Muscle layer of duodenum (tissue), 2 donors: ENCODE measurements around the gene KIAA1217.

ENCODE experiments used
- H3K27ac ChIP-seq: one replicate; pipeline ENCODE4 v1.7.0; 2013; ENCODE audit warnings: mild to moderate bottlenecking, low read length
- H3K27me3 ChIP-seq: one replicate; pipeline ENCODE4 v1.7.0; 2013; ENCODE audit warnings: low read depth, mild to moderate bottlenecking, control low read depth, low read length
- H3K36me3 ChIP-seq, 2 donors: one replicate each; pipeline ENCODE4 v1.7.0; 2013; ENCODE audit warnings: low read length in 2 of 2, control low read depth in 1 of 2, mild to moderate bottlenecking in 1 of 2; ENCODE audit not compliant: insufficient read depth in 2 of 2, control insufficient read depth in 1 of 2
- H3K4me1 ChIP-seq, 2 donors: one replicate each; pipeline ENCODE4 v1.7.0; 2013; ENCODE audit warnings: low read length in 2 of 2, mild to moderate bottlenecking in 2 of 2, control low read depth in 1 of 2, moderate library complexity in 1 of 2; ENCODE audit not compliant: insufficient read depth in 2 of 2, control insufficient read depth in 1 of 2
- H3K4me3 ChIP-seq, 2 donors: one replicate each; pipeline ENCODE4 v1.7.0; 2013; ENCODE audit warnings: low read length in 2 of 2, low read depth in 1 of 2, mild to moderate bottlenecking in 1 of 2
- H3K9me3 ChIP-seq, 2 donors: one replicate each; pipeline ENCODE4 v1.7.0; 2013; ENCODE audit warnings: low read length in 2 of 2, control low read depth in 1 of 2, mild to moderate bottlenecking in 1 of 2; ENCODE audit not compliant: control insufficient read depth in 1 of 2
- donor health status: healthy.

KIAA1217 gene

DNA sequence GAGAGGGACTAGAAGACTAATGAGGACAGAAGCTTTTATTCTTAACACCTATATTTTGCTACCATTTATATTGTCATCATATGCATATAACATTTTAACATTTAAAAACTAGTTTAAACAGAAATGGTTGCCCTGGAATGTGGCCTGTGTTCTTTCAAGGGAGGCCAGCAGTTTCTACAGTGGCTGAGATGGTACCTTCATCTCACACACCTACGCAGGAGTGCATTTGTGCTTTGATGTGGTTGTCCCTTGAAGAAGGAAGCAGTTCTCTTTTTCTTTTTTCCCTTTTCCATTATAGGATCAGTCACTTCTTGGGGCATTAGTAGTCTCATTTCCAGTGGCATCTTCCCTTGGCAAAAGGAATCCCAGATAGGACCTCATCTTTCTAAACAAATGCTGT, 38.9 kb downstream of the KIAA1217 start:
- Histone ChIP-seq H3K27me3 (no peaks in the 10 kb centered on the region), H3K9me3 (no peaks in the 10 kb centered on the region), H3K4me3 (no peak overlapping the region), H3K4me1 (no peaks in the 10 kb centered on the region), H3K36me3 (no peaks in the 10 kb centered on the region), H3K27ac (no peak overlapping the region)

DNA sequence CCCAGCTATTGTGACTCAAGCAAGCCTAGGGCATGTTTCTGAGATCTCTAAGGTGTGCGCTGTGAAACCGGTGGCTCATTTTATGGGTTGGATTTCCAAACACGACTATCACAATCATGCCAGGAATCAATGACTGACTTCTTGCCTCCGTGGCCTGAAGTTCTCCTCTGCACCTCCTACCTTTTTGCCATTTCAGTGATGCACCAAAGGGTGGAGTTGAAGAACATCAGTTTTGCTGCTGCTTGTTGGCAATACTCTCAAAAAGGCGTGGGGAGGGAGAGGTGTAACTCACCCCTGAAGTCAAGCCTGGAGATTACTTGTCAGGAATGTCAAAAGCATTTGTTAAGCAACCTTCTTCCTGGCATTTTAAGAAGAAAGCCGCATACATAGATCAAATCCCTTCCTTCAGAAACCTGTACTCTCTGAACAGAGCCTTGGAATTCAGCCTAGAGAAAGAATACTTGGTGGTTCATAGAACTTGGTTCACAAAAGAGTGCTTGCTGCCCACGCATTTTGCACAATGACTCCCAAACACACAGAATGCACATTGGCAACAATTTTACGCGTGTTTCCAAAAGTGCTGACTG, 41.0 kb downstream of the KIAA1217 start:
- Histone ChIP-seq H3K4me3 (no peak overlapping the region), H3K9me3 (no peaks in the 10 kb centered on the region), H3K27me3 (no peaks in the 10 kb centered on the region), H3K36me3 (no peaks in the 10 kb centered on the region), H3K4me1 (no peaks in the 10 kb centered on the region), H3K27ac (no peak overlapping the region)

DNA sequence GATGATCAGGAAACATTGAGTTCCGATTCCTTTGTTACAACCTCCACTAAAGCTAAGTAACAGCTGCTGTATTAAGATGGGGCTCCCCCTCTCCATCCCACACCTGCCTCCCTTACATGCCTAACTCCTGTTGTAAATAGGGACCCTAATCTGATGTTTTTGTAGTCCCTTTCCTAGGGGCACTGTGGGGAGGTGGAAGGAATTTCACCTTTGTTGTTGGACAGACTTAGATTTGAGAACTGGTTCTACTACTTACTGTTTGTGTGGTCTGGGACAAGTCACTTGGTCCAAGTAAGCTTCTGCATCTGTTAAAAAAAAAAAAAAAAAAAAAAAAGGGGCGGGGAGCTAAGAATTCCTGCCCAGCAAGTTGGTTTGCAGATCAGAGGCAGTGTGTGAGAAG, 42.6 kb downstream of the KIAA1217 start:
- no peak overlapping the region for H3K4me3 ChIP-seq
- no peaks in the 10 kb centered on the region for H3K9me3 ChIP-seq
- peaks cover 0 to 3% of the 10 kb centered on the region in 2 donors for H3K4me1 ChIP-seq

DNA sequence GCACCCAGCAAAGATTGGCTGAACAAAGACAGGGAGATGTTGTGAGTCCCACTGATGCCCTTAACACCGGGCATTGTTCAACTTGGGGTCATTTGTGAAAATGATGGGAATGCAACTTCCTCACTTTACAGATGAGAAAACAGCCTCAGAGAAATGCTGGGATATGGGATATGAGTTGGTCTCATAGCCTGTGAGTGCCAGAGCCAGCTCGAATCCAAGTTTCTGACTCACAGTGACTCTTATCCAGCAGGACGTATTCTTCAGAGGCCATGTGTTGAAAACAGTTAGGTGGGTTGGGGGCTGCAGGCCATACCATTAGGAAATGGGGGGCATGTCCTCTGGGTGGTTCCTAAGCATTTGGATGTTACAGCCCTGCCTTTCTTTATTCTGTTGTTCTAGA, 45.2 kb downstream of the KIAA1217 start:
- H3K4me1 ChIP-seq: peaks cover 0 to 4% of the 10 kb centered on the region in 2 donors

More for the DNA sequence above, 42.6 kb downstream of the KIAA1217 start:
- Histone ChIP-seq H3K27ac (no peak overlapping the region), H3K27me3 (no peaks in the 10 kb centered on the region), H3K36me3 (no peaks in the 10 kb centered on the region)

DNA sequence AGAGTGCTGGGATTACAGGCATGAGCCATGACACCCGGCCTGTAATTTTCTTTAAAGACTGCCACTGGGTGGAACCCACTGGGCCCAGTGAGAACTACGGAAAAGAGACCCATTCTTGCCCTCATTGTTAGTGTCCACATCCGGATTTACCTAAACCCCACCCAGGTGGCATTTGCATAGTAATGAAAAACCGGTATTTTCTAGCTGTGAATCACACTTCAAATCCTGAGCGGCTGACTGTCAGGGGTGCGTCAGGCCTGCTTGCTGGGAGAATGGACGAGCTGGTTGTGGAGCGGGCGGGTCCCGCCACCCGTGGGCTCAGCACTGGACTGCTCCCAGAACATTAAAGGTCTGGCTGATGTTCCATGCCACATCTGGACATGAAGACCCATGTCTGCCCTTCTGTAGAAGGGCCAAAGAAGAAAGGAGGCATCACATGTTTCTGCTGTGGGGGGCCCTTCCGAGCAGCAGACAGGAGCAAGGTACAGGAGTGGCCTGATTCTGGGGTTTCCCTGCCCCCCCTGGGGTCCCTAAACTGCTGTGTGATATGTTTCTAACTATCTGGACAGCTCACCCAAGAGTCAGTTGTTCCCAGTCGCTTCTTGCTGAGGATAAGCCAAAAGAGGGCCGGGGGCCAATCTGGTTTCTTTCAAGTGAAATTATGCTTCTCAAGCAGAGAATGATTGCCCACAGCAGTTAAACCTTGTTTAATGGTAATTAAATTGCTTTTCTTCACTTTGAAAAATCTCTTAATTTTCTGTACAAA, 46.4 kb downstream of the KIAA1217 start:
- Histone ChIP-seq H3K4me1 (peaks cover 0 to 4% of the 10 kb centered on the region in 2 donors), H3K36me3 (no peaks in the 10 kb centered on the region), H3K27ac (no peak overlapping the region)

More for the DNA sequence above, 45.2 kb downstream of the KIAA1217 start:
- Histone ChIP-seq H3K36me3 (no peaks in the 10 kb centered on the region), H3K9me3 (no peaks in the 10 kb centered on the region), H3K27me3 (no peaks in the 10 kb centered on the region), H3K27ac (no peak overlapping the region), H3K4me3 (no peak overlapping the region)

DNA sequence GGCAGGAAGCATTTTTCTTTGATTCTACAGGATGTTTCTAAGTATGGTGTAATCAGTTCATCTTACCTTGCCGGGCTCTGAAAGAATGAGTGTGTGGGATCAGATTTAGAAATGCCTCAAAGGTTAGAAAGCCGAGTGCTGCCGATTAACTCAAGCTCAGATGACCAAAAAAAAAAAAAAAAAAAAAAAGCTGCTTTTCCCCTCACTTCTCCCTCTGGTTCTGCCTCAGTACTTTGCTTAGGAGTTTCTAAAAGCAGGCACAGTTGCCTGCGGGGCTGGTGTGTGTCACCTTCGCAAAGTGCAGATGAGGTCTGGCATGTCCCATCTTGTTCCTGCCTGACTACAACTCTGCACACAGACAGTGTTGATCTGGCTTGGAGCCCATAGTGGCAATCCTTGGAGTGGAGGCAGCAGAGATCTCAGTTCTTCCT, 47.0 kb downstream of the KIAA1217 start:
- H3K27ac ChIP-seq: no peak overlapping the region
- peaks cover 0 to 4% of the 10 kb centered on the region in 2 donors for H3K4me1 ChIP-seq
- H3K4me3 ChIP-seq: no peak overlapping the region
- H3K36me3 ChIP-seq: no peaks in the 10 kb centered on the region
- no peaks in the 10 kb centered on the region for H3K27me3 ChIP-seq
- no peaks in the 10 kb centered on the region for H3K9me3 ChIP-seq

More for the DNA sequence above, 46.4 kb downstream of the KIAA1217 start:
- H3K27me3 ChIP-seq: no peaks in the 10 kb centered on the region
- H3K4me3 ChIP-seq: no peak overlapping the region
- no peaks in the 10 kb centered on the region for H3K9me3 ChIP-seq

DNA sequence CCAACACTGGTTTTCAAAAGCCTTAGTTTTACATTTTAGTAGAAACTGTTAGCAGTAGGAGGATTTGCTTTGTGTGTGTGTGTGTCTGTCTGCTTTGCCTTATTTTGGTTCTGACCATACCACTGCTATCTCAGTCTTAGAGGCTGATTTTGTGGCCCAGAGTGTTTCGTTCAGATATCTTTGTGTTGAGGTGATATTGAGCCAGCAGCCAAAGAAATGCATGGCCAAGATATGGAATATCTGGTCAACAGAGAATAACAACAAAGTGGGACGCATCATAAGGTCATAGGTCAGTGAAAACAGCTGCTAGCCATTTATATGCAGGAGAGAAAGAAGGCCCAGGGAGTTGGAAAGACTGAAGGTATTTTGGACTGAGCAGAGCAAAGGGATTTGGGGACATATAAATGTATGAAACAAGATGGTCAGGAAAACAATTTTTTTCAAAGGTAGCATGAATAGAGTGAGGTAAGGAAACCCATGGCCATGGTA, 47.7 kb downstream of the KIAA1217 start:
- H3K9me3 ChIP-seq: no peaks in the 10 kb centered on the region
- H3K4me1 ChIP-seq: peaks cover 0 to 4% of the 10 kb centered on the region in 2 donors
- no peaks in the 10 kb centered on the region for H3K36me3 ChIP-seq
- H3K27ac ChIP-seq: no peak overlapping the region
- no peaks in the 10 kb centered on the region for H3K27me3 ChIP-seq
- no peak overlapping the region for H3K4me3 ChIP-seq

DNA sequence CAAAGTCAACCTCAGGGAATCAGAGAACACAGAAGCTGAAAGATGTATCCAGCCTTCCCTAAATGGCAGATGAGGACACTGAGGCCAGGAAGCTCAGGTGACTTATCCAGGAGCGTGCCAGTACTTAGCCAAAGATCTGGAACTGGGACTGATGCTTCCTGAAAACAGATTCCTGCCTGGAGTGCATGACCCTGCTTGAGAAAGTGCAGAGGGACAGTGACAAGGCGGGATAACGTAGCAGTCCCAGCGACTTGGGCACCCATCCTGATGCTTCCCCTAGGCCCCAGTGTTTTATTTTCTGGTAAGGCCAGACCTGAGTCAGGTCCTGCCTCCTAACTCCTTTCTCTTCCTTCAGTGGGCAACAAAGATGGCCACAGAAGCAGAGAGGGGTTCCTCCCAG, 48.6 kb downstream of the KIAA1217 start:
- no peaks in the 10 kb centered on the region for H3K36me3 ChIP-seq
- H3K4me1 ChIP-seq: peaks cover 0 to 4% of the 10 kb centered on the region in 2 donors
- H3K4me3 ChIP-seq: no peak overlapping the region
- H3K9me3 ChIP-seq: no peaks in the 10 kb centered on the region
- no peaks in the 10 kb centered on the region for H3K27me3 ChIP-seq
- H3K27ac ChIP-seq: no peak overlapping the region

DNA sequence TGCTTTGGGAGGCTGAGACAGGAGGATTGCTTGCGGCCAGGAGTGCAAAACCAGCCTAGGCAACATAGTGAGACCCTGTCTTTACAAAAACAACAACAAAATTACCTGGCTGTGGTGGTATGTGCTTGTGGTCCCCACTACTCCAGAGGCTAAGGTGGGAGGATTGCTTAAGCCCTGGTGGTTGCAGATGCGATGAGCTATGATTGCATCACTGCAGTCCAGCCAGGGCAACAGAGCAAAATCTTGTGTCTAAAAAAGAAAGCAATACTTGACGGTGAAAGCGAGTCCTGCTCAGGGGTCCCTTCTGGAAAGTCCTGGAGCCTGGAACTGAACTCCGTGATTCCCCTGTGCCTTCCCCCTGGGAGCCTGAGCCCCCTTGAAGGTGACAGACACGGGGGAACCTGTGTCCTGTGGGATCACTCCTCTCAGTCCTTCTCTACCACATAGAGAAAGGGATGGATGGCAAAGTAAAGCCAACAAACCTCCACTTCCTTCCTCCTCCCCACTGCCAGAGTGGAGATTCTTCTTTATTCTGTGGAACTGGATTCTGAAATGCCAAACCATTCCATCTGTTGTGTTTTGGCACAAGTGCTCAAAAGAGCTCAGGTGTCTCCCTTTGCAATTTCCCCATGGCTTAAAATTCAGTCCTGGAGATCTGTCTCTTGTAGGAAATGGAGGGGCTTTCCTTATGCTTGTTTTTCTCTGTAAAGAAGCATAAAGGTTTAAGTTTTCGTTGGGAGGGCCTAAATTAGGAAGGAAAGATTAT, 50.6 kb downstream of the KIAA1217 start:
- Histone ChIP-seq H3K27ac (no peak overlapping the region), H3K4me1 (peaks cover 0 to 14% of the 10 kb centered on the region in 2 donors), H3K36me3 (no peaks in the 10 kb centered on the region), H3K4me3 (no peak overlapping the region), H3K27me3 (no peaks in the 10 kb centered on the region), H3K9me3 (no peaks in the 10 kb centered on the region)

DNA sequence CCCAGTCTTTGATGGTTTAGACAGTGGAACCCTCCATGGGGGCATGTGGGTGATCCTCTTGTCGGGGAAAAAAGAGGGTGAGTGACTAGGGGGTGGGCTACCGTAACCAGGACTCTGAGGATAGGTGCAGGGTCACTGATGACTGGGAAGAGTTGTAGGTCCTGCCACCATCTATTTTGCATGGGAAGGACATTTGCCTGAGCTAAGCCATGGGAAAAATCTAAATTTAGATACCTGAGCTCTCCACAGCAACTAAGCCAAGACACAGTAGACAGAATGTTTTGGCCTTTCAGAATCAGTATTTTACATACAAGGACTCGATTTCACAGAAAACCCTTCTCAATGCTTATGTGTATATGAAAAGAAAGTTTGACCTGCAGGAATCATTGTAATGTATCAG, 52.7 kb downstream of the KIAA1217 start:
- H3K4me3 ChIP-seq: no peak overlapping the region
- H3K27me3 ChIP-seq: no peaks in the 10 kb centered on the region
- no peak overlapping the region for H3K27ac ChIP-seq
- no peaks in the 10 kb centered on the region for H3K36me3 ChIP-seq
- H3K4me1 ChIP-seq: peaks cover 0 to 10% of the 10 kb centered on the region in 2 donors
- H3K9me3 ChIP-seq: no peaks in the 10 kb centered on the region

DNA sequence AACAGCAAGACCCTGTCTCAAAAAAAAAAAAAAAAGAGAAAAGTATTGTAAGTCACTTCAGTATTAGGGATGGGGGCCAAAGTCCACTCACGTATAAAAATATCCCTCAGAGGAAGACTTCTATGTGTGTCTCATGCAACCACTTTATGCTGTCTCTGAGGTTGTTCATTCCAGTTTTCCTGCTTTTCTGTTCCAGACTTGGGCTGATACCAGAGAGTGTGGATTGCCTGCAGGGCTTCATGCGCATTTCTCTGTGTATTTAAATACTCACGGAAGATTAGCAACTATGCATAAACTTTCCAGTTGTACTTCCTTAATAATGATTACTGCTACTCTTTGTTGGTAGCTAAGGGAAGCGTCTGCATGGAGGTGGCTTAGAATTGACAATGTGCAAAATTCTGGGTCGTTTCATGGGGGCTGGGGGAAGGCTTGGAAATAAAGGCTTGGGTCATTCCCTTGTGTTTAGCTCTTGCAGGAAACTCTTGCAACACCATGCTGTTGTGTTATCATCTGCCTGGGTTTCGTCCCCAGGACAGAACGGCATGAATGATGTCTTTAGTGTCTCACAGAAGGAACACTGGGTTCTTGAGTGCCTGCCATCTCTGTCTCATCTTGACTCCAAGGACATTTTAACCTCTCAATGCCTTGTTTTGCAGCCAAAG, 54.1 kb downstream of the KIAA1217 start:
- Histone ChIP-seq H3K4me1 (peaks cover 0 to 10% of the 10 kb centered on the region in 2 donors), H3K36me3 (no peaks in the 10 kb centered on the region), H3K4me3 (no peak overlapping the region), H3K9me3 (no peaks in the 10 kb centered on the region), H3K27ac (no peak overlapping the region), H3K27me3 (no peaks in the 10 kb centered on the region)
